ENCODE data around the gene LILRA6. TPM values are rescaled to one million over a fixed set of nuclear protein-coding genes. Genes with fewer than 3 reads are reported as not detected.

The LILRA6 gene
- total RNA-seq, 1 experiment from 2014 or later: 0.08 TPM

GRCh38 chr19:54252243-54252642, 9.7 kb upstream of the LILRA6 start:
- POLR2A ChIA-PET: interaction anchor here (0.6 kb wide), 1 partner anchor 271 kb away, joined by 3 read pairs; no protein-coding TSS in a partner anchor
- ATAC-seq: no peak

GRCh38 chr19:54248016-54248601, 5.5 kb upstream of the LILRA6 start:
- DNase-seq (ENCODE audit: low read depth, low spot score) (no peak), ATAC-seq (peak; percentile 5; the same call in 1 of the 2 replicates)
- no TSS peak for BruUV-seq (replicated peaks)
- no peaks in the 10 kb centered on the region for H3K36me3 ChIP-seq (ENCODE audit: control insufficient read depth, insufficient read depth, low read length)
- ChIA-PET CTCF (interaction anchor here (0.6 kb wide), 1 partner anchor 49 kb away, joined by 3 read pairs; no protein-coding TSS in a partner anchor), POLR2A (interaction anchor here (0.6 kb wide), 1 partner anchor 36 kb away, joined by 8 read pairs; no protein-coding TSS in a partner anchor)
- no peak for TF ChIP-seq TCF7L2 (IDR thresholded peaks at IDR 0.05; ENCODE audit: low read depth, low read length)
- intact Hi-C loops (cut with micrococcal nuclease; ENCODE audit: unreplicated experiment): no loop called here
- H3K4me1 ChIP-seq (ENCODE audit: control insufficient read depth, insufficient read depth, low read length): no peaks in the 10 kb centered on the region
- H3K27ac ChIP-seq (ENCODE audit: low read length): no peak overlapping the region
- in situ Hi-C loops (cut with HindIII; ENCODE audit: low pct_unique_long_range_greater_than_20kb, low sequenced_read_pairs): no loop called here
- H3K9me3 ChIP-seq (ENCODE audit: control insufficient read depth, insufficient read depth, low read depth, low read length): no peaks in the 10 kb centered on the region
- no peak overlapping the region for H3K4me3 ChIP-seq (ENCODE audit: low read depth in 2 of 2, low read length in 2 of 2)
- peaks cover 3% of the 10 kb centered on the region; the same call in 1 of the 2 replicates for H3K27me3 ChIP-seq (ENCODE audit: control insufficient read depth, insufficient read depth, low read length)

More at GRCh38 chr19:54252243-54252642, 9.7 kb upstream of the LILRA6 start:
- Histone ChIP-seq H3K36me3 (ENCODE audit: control insufficient read depth, insufficient read depth, low read length) (no peaks in the 10 kb centered on the region), H3K4me3 (ENCODE audit: low read depth in 2 of 2, low read length in 2 of 2) (no peak overlapping the region), H3K9me3 (ENCODE audit: control insufficient read depth, insufficient read depth, low read depth, low read length) (no peaks in the 10 kb centered on the region), H3K4me1 (ENCODE audit: control insufficient read depth, insufficient read depth, low read length) (no peaks in the 10 kb centered on the region; the same call in 1 of the 2 replicates), H3K27ac (ENCODE audit: low read length) (no peak overlapping the region), H3K27me3 (ENCODE audit: control insufficient read depth, insufficient read depth, low read length) (peaks cover 3% of the 10 kb centered on the region)
- CTCF ChIA-PET: no interaction called here
- in situ Hi-C loops (cut with HindIII; ENCODE audit: low pct_unique_long_range_greater_than_20kb, low sequenced_read_pairs) (no loop called here), intact Hi-C loops (cut with micrococcal nuclease; ENCODE audit: unreplicated experiment) (no loop called here)
- TF ChIP-seq CTCF (IDR thresholded peaks at IDR 0.05) (no peak), REST (IDR thresholded peaks at IDR 0.05; ENCODE audit: insufficient read depth in 1 of 2, low read depth in 2 of 2, low read length in 1 of 2) (no peak), SIN3A (IDR thresholded peaks at IDR 0.05; ENCODE audit: borderline replicate concordance, insufficient read depth, low read depth, low read length) (no peak), TCF7L2 (IDR thresholded peaks at IDR 0.05; ENCODE audit: low read depth, low read length) (no peak), POLR2AphosphoS5 (IDR thresholded peaks at IDR 0.05; ENCODE audit: low read depth, low read length) (no peak)
- no peak for DNase-seq (ENCODE audit: low read depth, low spot score)
- no TSS peak for BruUV-seq (replicated peaks)
